Measurements from ENCODE around the gene BICD2.

BICD2 gene

DNA sequence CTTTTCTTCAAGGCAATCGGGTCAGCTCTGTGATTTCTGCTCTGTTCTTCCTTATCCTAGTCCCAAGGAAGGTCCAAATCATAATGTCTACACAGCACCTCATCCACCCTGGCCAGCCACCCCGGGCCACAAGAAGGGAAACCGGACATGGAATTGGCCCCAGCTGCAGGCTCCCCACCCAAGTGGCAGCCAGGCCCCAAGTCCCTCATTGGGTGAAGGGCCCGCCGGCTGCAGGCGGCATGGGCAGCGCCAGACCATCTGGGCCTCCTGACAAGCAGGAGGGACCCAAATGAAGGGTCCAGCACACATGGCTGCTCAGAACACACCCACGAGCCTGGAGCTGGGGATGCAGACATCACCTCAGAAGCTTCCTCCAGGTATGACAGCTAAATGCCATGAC lies 33.7 kb downstream of the BICD2 start:
- H3K9me3 ChIP-seq (ENCODE audit: control insufficient read depth, low read depth, low read length): no peaks in the 10 kb centered on the region
- peaks cover 3% of the 10 kb centered on the region for H3K4me1 ChIP-seq (ENCODE audit: control insufficient read depth, low read depth, low read length)
- no peaks in the 10 kb centered on the region for H3K27me3 ChIP-seq (ENCODE audit: control insufficient read depth, insufficient read depth, low read length)
- H3K36me3 ChIP-seq (ENCODE audit: control insufficient read depth, low read depth, low read length): peaks cover 9% of the 10 kb centered on the region
- no peak overlapping the region for H3K4me3 ChIP-seq (ENCODE audit: low read length)
- H3K9ac ChIP-seq (ENCODE audit: low read length): no peak overlapping the region
- no peak overlapping the region for H3K27ac ChIP-seq (ENCODE audit: low read length)

DNA sequence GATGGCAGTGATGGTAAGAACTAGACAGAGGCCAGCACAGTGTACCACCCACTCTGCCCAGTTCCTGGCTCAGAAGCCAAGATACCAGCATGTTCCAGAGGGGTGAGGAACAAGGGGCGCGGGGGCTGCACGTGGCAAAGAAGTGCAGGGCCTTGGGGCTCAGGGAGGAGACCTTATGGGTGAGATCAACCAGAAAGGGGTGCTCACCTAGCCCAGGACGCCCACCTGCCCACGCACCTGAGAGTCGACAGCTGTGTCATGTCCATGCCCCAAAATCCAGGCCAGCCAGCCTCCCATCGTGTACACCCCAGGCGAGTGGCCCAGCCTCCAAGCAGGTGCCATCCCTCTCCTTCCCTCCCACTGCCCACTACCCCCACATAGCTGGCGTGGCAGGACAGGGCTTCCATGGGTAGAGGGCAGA lies 34.9 kb downstream of the BICD2 start:
- H3K4me3 ChIP-seq (ENCODE audit: low read length): no peak overlapping the region
- no peaks in the 10 kb centered on the region for H3K27me3 ChIP-seq (ENCODE audit: control insufficient read depth, insufficient read depth, low read length)
- H3K9ac ChIP-seq (ENCODE audit: low read length): no peak overlapping the region
- no peaks in the 10 kb centered on the region for H3K9me3 ChIP-seq (ENCODE audit: control insufficient read depth, low read depth, low read length)
- no peak overlapping the region for H3K27ac ChIP-seq (ENCODE audit: low read length)
- H3K4me1 ChIP-seq (ENCODE audit: control insufficient read depth, low read depth, low read length): no peaks in the 10 kb centered on the region
- peaks cover 9% of the 10 kb centered on the region for H3K36me3 ChIP-seq (ENCODE audit: control insufficient read depth, low read depth, low read length)

DNA sequence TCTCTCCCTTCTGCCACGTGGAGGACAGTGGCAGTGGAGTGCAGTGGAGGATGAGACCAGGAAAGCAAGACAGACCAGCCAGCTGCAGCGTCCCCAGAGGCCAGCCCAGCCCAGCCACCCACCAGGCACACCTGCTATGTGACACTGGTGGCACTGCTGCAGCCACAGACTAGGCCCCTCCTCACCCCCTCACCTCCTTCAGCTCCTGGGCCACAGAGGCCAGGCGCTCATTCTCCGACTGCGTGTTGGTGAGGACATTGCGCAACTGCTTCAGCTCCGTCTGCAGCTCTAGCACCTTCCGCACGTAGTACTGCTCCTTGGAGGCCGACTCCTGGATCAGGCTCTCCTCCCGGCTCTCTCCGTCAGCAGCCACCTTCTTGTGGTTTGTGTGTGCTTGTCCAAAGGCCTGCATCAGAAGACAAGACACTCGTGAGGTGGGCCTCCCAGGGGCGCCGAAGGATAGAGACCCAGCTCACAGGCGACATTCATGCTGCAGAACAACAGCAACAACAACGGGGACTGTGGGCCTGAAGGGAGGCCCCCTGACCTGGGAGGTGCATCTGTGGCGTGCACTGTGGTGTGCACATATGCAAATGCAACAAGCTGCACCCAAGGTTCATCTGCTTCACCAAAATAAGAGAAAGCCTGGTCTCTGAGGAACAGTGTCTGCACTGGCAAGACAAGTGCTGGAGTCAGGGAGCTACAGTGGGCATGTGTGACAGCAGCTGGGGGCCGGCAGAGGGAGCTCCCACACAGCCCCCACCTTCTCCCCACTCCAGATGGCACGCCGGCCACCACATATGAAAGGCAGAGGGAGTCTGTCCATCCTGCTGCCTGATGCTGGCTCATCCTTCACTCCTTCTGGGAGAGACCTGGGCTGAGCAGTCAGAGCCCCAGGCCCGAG lies 35.5 kb downstream of the BICD2 start:
- Histone ChIP-seq H3K36me3 (ENCODE audit: control insufficient read depth, low read depth, low read length) (peaks cover 9% of the 10 kb centered on the region), H3K4me1 (ENCODE audit: control insufficient read depth, low read depth, low read length) (no peaks in the 10 kb centered on the region), H3K9me3 (ENCODE audit: control insufficient read depth, low read depth, low read length) (no peaks in the 10 kb centered on the region), H3K9ac (ENCODE audit: low read length) (no peak overlapping the region), H3K27ac (ENCODE audit: low read length) (no peak overlapping the region), H3K27me3 (ENCODE audit: control insufficient read depth, insufficient read depth, low read length) (no peaks in the 10 kb centered on the region), H3K4me3 (ENCODE audit: low read length) (no peak overlapping the region)

DNA sequence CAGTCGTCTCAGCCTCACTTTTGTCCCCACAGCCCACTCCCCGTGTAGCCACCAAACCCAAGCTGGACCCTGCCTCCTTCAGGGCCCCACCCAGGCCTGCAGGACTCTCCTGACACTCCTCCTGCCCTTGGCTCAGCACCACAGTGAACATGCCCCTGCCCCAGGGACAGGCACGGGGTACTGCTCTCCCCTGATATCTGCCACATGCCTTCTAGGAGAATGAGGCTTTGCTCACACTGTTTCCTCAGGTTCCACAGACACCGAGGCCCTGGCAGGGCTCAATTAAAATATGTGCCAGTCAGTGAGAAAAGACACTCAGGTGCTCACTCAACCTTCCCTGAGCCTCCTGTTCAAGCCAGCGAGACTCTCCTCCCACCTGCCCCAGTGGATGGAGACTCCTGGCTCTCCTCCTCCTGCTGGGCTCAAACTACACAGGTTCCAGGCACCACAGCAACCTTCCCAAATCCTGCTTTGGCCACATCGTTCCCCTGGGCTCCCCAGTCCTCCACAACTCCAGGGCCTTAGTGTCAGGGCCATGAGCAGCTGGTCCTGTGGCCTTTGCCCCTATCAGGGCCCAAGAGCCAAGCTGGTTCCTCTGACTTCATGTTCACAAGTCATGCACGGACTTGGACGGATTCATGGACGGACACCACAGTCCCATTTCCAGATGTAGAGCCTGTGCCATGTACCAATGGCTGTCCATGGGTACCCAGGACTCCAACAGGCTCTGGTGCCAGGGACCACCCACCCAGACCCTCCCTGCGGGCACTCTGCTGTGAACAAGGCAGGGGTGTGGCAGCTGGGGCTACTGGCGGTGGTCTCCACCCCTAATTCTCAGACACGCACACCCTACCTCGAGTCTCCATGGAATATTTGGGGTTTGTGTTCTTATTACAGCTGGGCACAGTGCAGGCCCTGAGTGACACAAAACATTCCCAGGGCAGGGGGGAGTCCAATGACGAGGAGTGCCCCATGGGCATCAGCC lies 36.6 kb downstream of the BICD2 start:
- Histone ChIP-seq H3K36me3 (ENCODE audit: control insufficient read depth, low read depth, low read length) (peaks cover 11% of the 10 kb centered on the region), H3K27me3 (ENCODE audit: control insufficient read depth, insufficient read depth, low read length) (no peaks in the 10 kb centered on the region), H3K4me3 (ENCODE audit: low read length) (no peak overlapping the region), H3K27ac (ENCODE audit: low read length) (no peak overlapping the region), H3K4me1 (ENCODE audit: control insufficient read depth, low read depth, low read length) (no peaks in the 10 kb centered on the region), H3K9ac (ENCODE audit: low read length) (no peak overlapping the region), H3K9me3 (ENCODE audit: control insufficient read depth, low read depth, low read length) (no peaks in the 10 kb centered on the region)

DNA sequence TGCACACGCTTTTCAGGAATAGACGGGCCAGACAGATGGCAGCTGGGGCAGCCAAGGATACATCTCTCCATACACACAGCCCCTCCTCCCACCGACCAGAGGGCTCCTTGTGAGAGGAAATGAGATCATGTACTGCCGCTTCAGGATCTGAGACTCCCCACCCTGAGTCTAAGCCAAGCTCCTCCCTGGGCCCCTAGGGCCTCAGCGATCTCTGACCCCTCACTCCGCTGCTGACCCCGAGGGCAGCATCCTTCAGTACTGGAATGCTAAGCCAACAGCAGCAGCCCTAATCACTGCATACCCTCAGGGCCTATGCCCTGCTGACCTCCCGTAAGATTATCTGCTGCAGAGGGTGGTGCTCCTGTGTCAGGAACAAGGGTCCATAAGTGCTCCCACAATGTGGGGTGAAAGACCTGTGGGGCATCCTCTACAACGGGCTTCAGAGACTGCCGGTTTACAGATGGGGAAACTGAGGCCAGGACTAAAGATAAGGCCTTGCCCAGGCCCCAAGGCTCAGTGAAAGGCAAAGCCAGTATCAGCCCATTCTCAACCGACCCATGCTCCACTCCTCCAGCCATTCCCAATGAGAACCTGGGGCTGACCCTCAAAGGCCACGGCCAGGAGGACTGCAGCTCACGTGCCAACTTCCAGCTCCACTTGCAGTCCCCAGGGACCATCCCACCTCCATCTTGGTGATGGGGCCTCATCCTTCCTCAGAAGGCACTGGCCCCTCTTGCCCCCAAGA lies 37.5 kb downstream of the BICD2 start:
- Histone ChIP-seq H3K27ac (ENCODE audit: low read length) (no peak overlapping the region), H3K9ac (ENCODE audit: low read length) (no peak overlapping the region), H3K36me3 (ENCODE audit: control insufficient read depth, low read depth, low read length) (peaks cover 20% of the 10 kb centered on the region), H3K9me3 (ENCODE audit: control insufficient read depth, low read depth, low read length) (no peaks in the 10 kb centered on the region), H3K4me3 (ENCODE audit: low read length) (no peak overlapping the region), H3K27me3 (ENCODE audit: control insufficient read depth, insufficient read depth, low read length) (no peaks in the 10 kb centered on the region), H3K4me1 (ENCODE audit: control insufficient read depth, low read depth, low read length) (no peaks in the 10 kb centered on the region)

DNA sequence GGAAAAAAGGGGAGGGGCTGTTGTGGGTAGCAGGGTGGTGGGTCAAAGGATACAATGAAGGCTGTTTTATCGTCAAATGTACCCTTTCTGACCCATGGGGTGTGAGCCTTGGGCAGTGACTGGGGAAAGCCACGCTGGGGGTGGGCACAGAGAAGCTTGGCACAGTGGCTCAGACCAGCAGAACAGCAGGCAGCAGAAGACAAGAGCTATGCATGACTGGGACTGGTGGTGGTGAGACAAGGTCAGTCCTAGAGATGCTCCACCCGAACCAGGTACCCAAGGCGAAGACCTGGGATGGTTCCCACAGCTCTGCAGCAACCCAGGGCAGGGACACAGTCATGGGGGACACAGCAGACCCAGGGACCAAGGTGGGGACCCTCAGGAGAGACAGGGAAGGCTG lies 38.3 kb downstream of the BICD2 start:
- no peak overlapping the region for H3K4me3 ChIP-seq (ENCODE audit: low read length)
- no peaks in the 10 kb centered on the region for H3K9me3 ChIP-seq (ENCODE audit: control insufficient read depth, low read depth, low read length)
- H3K9ac ChIP-seq (ENCODE audit: low read length): no peak overlapping the region
- H3K27me3 ChIP-seq (ENCODE audit: control insufficient read depth, insufficient read depth, low read length): no peaks in the 10 kb centered on the region
- no peak overlapping the region for H3K27ac ChIP-seq (ENCODE audit: low read length)
- H3K4me1 ChIP-seq (ENCODE audit: control insufficient read depth, low read depth, low read length): no peaks in the 10 kb centered on the region
- peaks cover 26% of the 10 kb centered on the region for H3K36me3 ChIP-seq (ENCODE audit: control insufficient read depth, low read depth, low read length)

DNA sequence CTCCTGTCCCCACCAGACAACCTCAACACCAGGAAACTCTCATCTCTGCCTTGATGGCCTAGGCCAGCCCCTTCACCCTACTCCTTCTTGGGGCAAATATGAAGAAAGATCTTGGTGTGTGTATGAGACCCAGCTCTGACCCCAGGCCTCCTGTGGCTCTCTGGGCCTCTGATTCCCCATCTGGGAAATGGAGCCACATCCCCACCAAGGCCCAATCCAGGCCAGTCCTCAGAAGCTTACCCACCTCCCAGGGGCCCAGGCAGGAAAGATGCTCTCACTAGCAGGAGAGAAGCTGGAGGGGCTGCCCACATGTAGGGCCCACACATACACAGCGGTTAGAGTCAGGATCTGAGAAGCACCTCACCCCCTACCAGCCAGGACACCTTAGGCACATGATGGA lies 38.9 kb downstream of the BICD2 start:
- H3K27me3 ChIP-seq (ENCODE audit: control insufficient read depth, insufficient read depth, low read length): no peaks in the 10 kb centered on the region
- H3K4me1 ChIP-seq (ENCODE audit: control insufficient read depth, low read depth, low read length): no peaks in the 10 kb centered on the region
- peaks cover 27% of the 10 kb centered on the region for H3K36me3 ChIP-seq (ENCODE audit: control insufficient read depth, low read depth, low read length)
- H3K9ac ChIP-seq (ENCODE audit: low read length): no peak overlapping the region
- H3K9me3 ChIP-seq (ENCODE audit: control insufficient read depth, low read depth, low read length): no peaks in the 10 kb centered on the region
- H3K4me3 ChIP-seq (ENCODE audit: low read length): no peak overlapping the region
- H3K27ac ChIP-seq (ENCODE audit: low read length): no peak overlapping the region

DNA sequence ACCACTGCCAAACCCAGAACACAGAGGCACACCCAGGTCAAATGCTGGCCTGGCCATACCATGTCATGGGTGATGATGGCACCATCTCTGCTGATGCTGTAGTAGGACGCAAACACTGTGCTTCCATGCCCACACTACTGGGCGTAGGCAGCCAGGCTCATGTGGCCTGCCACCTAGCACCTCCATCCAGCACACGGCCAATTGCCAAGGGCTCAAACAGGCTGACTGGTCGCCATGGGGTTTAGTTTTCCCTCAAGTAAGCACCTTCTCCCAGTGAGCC lies 39.4 kb downstream of the BICD2 start:
- H3K4me3 ChIP-seq (ENCODE audit: low read length): no peak overlapping the region
- H3K9ac ChIP-seq (ENCODE audit: low read length): no peak overlapping the region
- H3K9me3 ChIP-seq (ENCODE audit: control insufficient read depth, low read depth, low read length): no peaks in the 10 kb centered on the region
- peaks cover 33% of the 10 kb centered on the region for H3K36me3 ChIP-seq (ENCODE audit: control insufficient read depth, low read depth, low read length)
- no peaks in the 10 kb centered on the region for H3K4me1 ChIP-seq (ENCODE audit: control insufficient read depth, low read depth, low read length)
- no peak overlapping the region for H3K27ac ChIP-seq (ENCODE audit: low read length)
- H3K27me3 ChIP-seq (ENCODE audit: control insufficient read depth, insufficient read depth, low read length): no peaks in the 10 kb centered on the region

DNA sequence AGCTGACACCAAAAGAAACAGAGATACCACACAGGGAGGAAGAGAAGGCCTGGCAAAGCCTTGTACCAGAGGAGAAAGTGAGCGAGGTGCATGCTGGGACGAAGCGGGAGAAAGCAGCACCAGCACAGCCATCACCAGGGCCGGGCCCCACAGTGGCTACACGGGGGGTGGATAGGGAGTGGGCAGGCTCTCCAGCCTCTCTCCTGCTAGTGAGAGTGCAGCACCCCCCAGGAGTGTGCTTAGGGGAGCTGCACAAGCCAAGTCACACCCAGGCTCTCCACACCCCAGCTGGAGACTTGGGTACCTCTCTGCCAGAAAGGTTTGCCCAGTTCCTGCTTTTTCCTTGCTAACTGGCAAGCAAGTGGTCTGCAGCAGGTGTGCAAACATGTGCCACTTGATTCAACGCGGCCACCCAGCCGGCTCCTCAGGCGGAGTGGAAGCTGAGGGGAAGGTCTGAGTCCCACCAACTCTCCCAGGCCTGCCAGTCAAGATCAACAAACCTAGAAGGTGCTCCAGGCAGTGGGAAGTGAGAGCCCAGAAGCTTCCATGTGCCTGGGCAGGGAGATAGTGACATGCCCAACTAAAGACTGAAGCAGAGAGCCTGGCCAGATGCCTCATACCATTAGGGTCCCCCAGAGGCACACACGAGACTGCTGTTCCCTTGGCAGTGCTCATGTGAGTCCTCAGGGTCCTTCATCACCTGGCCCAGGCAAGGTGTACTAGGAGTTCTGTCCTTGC lies 39.9 kb downstream of the BICD2 start:
- no peaks in the 10 kb centered on the region for H3K9me3 ChIP-seq (ENCODE audit: control insufficient read depth, low read depth, low read length)
- peaks cover 38% of the 10 kb centered on the region for H3K36me3 ChIP-seq (ENCODE audit: control insufficient read depth, low read depth, low read length)
- no peak overlapping the region for H3K27ac ChIP-seq (ENCODE audit: low read length)
- H3K27me3 ChIP-seq (ENCODE audit: control insufficient read depth, insufficient read depth, low read length): no peaks in the 10 kb centered on the region
- no peak overlapping the region for H3K4me3 ChIP-seq (ENCODE audit: low read length)
- H3K4me1 ChIP-seq (ENCODE audit: control insufficient read depth, low read depth, low read length): no peaks in the 10 kb centered on the region
- no peak overlapping the region for H3K9ac ChIP-seq (ENCODE audit: low read length)

DNA sequence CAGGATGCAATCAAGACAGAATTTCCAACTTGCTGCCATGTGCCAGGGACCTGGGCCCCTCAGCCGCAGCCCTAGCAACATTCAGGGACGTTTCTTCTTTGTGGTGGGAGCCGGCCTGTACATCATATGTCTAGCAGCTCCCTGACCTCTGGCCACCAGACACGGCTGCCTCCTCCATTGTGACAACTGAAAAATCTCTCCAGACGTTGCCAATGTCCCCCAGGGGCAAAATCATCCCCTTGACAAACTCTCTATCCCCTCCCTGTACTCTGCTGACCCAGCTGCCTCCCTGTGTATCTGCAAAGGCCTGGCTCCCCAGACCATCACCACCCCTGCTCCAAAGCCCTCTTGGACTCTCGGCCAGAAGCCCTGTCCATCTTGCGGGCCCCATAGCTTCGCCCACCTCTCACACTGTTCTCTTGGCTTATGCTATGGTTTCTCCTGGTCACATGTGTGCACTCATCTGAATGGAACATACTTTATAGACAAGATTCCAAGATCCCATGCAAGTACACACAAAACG lies 40.8 kb downstream of the BICD2 start:
- Histone ChIP-seq H3K4me3 (ENCODE audit: low read length) (no peak overlapping the region), H3K36me3 (ENCODE audit: control insufficient read depth, low read depth, low read length) (peaks cover 46% of the 10 kb centered on the region), H3K9me3 (ENCODE audit: control insufficient read depth, low read depth, low read length) (no peaks in the 10 kb centered on the region), H3K9ac (ENCODE audit: low read length) (no peak overlapping the region), H3K27ac (ENCODE audit: low read length) (no peak overlapping the region), H3K27me3 (ENCODE audit: control insufficient read depth, insufficient read depth, low read length) (no peaks in the 10 kb centered on the region), H3K4me1 (ENCODE audit: control insufficient read depth, low read depth, low read length) (no peaks in the 10 kb centered on the region)

DNA sequence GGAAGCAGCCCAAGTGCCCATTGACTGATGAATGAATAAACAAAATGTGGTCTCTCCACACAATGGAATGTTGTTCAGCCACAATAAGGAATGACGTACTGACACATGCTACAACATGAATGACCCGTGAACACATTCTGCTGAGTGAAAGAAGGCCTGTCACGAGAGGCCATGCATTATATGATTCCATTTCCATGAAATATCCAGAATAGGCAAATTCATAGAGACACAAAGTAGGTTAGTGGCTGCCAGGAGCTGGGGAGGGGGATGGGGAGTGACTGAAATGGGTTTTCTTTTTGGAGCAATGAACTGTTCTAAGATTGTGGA lies 41.4 kb downstream of the BICD2 start:
- Histone ChIP-seq H3K4me3 (ENCODE audit: low read length) (no peak overlapping the region), H3K4me1 (ENCODE audit: control insufficient read depth, low read depth, low read length) (no peaks in the 10 kb centered on the region), H3K36me3 (ENCODE audit: control insufficient read depth, low read depth, low read length) (peaks cover 48% of the 10 kb centered on the region), H3K9me3 (ENCODE audit: control insufficient read depth, low read depth, low read length) (no peaks in the 10 kb centered on the region), H3K27me3 (ENCODE audit: control insufficient read depth, insufficient read depth, low read length) (no peaks in the 10 kb centered on the region), H3K9ac (ENCODE audit: low read length) (no peak overlapping the region), H3K27ac (ENCODE audit: low read length) (no peak overlapping the region)
